Measurements from ENCODE around the gene MICALL1.

- TF ChIP-seq CTCF (IDR thresholded peaks at IDR 0.05) = no peak
- no peak for TF ChIP-seq POLR2A (IDR thresholded peaks at IDR 0.05)
These were observed 14.2 kb upstream of the MICALL1 start for GRCh38 chr22:37891926-37892325.
